ENCODE results near the gene RPL12. TPM values are rescaled to one million over a fixed set of nuclear protein-coding genes. Genes with fewer than 3 reads are reported as not detected.
A peak's percentile ranks its signal among the peaks of the same experiment; 100 is the strongest.
"Not testable (repeated sequence)": the region's sequence is repeated elsewhere in the genome, so short reads cannot be mapped to it uniquely, and the experiment has no call there.

RPL12 gene
- total RNA-seq, 2 donors from 2014 or later, result 1,789 to 1,979 TPM

DNA sequence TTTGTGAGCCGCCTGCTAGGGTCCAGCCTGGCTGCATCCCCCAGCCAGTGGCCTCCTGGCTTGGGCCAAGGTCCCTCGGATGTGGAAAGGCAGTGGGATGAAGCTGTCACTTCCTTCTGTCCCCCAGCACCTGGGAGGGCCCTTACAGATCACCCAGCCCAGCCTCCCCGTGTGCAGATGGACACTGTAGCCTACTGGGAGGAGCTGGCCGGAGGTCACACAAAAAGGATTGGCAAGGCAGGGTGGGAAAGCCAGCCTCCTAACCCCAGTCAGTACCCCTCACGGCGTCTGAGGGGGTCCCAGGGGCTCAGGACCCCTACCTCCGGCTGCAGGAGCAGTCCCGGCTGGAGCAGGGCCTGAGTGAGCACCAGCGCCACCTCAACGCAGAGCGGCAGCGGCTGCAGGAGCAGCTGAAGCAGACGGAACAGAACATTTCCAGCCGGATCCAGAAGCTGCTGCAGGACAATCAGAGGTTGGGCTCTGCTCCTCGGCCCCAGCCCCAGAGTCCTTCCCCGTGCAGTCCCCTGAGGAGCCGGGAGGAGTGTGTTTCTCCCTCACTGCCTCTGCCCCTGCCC lies 28.4 kb upstream of the RPL12 start:
- no peak for DNase-seq (ENCODE audit: low spot score in 2 of 2)
- Mint-ChIP-seq H3K27ac (no peak overlapping the region), H3K9me3 (no peaks in the 10 kb centered on the region), H3K36me3 (no peaks in the 10 kb centered on the region)
- no peak for ATAC-seq

- DNase-seq (ENCODE audit: low spot score in 2 of 2) (no peak), ATAC-seq (no peak)
- no peaks in the 10 kb centered on the region for H3K9me3 Mint-ChIP-seq
- no peak overlapping the region for H3K27ac Mint-ChIP-seq
- H3K36me3 Mint-ChIP-seq, result peaks cover 0 to 6% of the 10 kb centered on the region in 2 donors
These were observed 23.4 kb upstream of the RPL12 start for GRCh38 chr9:127474592-127474991.

- no peaks in the 10 kb centered on the region for H3K9me3 Mint-ChIP-seq
- H3K36me3 Mint-ChIP-seq, result peaks cover 0 to 6% of the 10 kb centered on the region in 2 donors
- no peak for DNase-seq (ENCODE audit: low spot score in 2 of 2)
- peak overlapping the region in 1 of 2 donors; percentile 16 for H3K27ac Mint-ChIP-seq
- no peak for ATAC-seq
These were observed 22.7 kb upstream of the RPL12 start for GRCh38 chr9:127473932-127474331.

GRCh38 chr9:127473501-127473900 lies 22.3 kb upstream of the RPL12 start:
- no peaks in the 10 kb centered on the region for H3K9me3 Mint-ChIP-seq
- H3K36me3 Mint-ChIP-seq, result peaks cover 0 to 6% of the 10 kb centered on the region in 2 donors
- H3K27ac Mint-ChIP-seq, result peak overlapping the region in 1 of 2 donors; percentile 16
- DNase-seq (ENCODE audit: low spot score in 2 of 2), result no peak
- no peak for ATAC-seq

- DNase-seq (ENCODE audit: low spot score in 2 of 2) (no peak), ATAC-seq (no peak)
- Mint-ChIP-seq H3K36me3 (peaks cover 0 to 6% of the 10 kb centered on the region in 2 donors), H3K27ac (no peak overlapping the region), H3K9me3 (no peaks in the 10 kb centered on the region)
These were observed 19.5 kb upstream of the RPL12 start for GRCh38 chr9:127470662-127471061.

GRCh38 chr9:127467621-127468020 lies 16.4 kb upstream of the RPL12 start:
- DNase-seq (ENCODE audit: low spot score in 2 of 2) (no peak), ATAC-seq (no peak)
- Mint-ChIP-seq H3K27ac (peak overlapping the region in 1 of 2 donors; percentile 4), H3K9me3 (no peaks in the 10 kb centered on the region), H3K36me3 (peaks cover 0 to 6% of the 10 kb centered on the region in 2 donors)

DNA sequence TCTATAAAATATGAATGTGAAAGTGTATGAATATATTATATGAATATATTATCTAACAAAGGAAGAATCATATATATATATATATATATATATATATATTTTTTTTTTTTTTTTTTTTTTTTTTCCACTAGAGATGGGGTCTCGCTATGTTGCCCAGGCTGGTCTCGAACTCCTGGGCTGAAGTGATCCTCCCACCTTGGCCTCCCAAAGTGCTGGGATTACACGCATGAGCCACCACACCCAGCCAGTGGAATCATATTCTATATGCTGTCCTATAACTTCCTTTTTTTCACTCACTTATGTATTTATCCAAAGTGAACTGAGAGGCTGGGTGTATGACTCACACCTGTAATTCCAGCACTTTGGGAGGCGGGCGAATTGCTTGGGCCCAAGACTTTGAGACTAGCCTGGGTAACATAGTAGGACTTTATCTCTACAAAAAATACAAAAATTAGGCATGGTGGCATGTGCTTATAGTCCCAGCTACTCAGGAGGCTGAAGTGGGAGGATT lies 15.3 kb upstream of the RPL12 start:
- not testable (repeated sequence) for H3K27ac Mint-ChIP-seq, ATAC-seq

GRCh38 chr9:127463911-127464310 lies 12.7 kb upstream of the RPL12 start:
- DNase-seq (ENCODE audit: low spot score in 2 of 2) (no peak), ATAC-seq (no peak)
- Mint-ChIP-seq H3K9me3 (no peaks in the 10 kb centered on the region), H3K36me3 (no peaks in the 10 kb centered on the region), H3K27ac (no peak overlapping the region)

More for the DNA sequence above, 15.3 kb upstream of the RPL12 start:
- H3K9me3 Mint-ChIP-seq; H3K36me3 Mint-ChIP-seq; DNase-seq (ENCODE audit: low spot score in 2 of 2): not testable (repeated sequence)

- DNase-seq (ENCODE audit: low spot score in 2 of 2) (no peak), ATAC-seq (no peak)
- no peaks in the 10 kb centered on the region for H3K9me3 Mint-ChIP-seq
- H3K36me3 Mint-ChIP-seq, result no peaks in the 10 kb centered on the region
- no peak overlapping the region for H3K27ac Mint-ChIP-seq
These were observed 12.2 kb upstream of the RPL12 start for GRCh38 chr9:127463382-127463781.

DNA sequence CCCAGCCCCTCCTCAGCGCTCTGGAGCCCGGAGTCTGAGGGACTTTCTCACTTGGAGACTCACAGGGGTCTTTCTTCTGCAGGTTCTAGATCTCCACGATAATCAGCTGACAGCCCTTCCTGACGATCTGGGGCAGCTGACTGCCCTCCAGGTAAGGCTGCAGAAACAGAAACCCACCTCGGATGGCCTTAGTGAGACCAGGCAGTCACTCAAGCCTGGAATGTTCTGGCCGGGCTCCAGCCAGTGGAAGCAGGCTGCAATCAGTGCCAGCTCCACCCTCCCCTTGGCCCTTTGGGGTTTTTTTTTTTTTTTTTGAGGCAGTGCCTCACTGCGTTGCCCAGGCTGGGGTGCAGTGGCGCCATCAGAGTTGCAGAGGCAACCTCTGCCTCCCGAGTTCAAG lies 7.7 kb upstream of the RPL12 start:
- H3K9me3 Mint-ChIP-seq, result no peaks in the 10 kb centered on the region
- no peak for ATAC-seq
- peaks cover 8 to 9% of the 10 kb centered on the region in 2 donors for H3K36me3 Mint-ChIP-seq
- no peak overlapping the region for H3K27ac Mint-ChIP-seq
- DNase-seq (ENCODE audit: low spot score in 2 of 2), result no peak

- no peak for ATAC-seq
- no peak for DNase-seq (ENCODE audit: low spot score in 2 of 2)
- Mint-ChIP-seq H3K36me3 (peaks cover 8 to 9% of the 10 kb centered on the region in 2 donors), H3K9me3 (no peaks in the 10 kb centered on the region), H3K27ac (no peak overlapping the region)
These were observed 6.1 kb upstream of the RPL12 start for GRCh38 chr9:127457191-127457878.

GRCh38 chr9:127455324-127455992 lies 4.3 kb upstream of the RPL12 start:
- peaks cover 18 to 21% of the 10 kb centered on the region in 2 donors for H3K36me3 Mint-ChIP-seq
- H3K9me3 Mint-ChIP-seq, result no peaks in the 10 kb centered on the region
- H3K27ac Mint-ChIP-seq, result no peak overlapping the region
- peak in 1 of 2 donors; percentile 42 for DNase-seq (ENCODE audit: low spot score in 2 of 2)
- no peak for ATAC-seq

- no peak for ATAC-seq
- Mint-ChIP-seq H3K27ac (peak overlapping the region; percentile 85 to 98), H3K36me3 (peaks cover 46 to 48% of the 10 kb centered on the region in 2 donors), H3K9me3 (no peaks in the 10 kb centered on the region)
- no peak for DNase-seq (ENCODE audit: low spot score in 2 of 2)
These were observed 1.5 kb upstream of the RPL12 start for GRCh38 chr9:127452691-127453090.

DNA sequence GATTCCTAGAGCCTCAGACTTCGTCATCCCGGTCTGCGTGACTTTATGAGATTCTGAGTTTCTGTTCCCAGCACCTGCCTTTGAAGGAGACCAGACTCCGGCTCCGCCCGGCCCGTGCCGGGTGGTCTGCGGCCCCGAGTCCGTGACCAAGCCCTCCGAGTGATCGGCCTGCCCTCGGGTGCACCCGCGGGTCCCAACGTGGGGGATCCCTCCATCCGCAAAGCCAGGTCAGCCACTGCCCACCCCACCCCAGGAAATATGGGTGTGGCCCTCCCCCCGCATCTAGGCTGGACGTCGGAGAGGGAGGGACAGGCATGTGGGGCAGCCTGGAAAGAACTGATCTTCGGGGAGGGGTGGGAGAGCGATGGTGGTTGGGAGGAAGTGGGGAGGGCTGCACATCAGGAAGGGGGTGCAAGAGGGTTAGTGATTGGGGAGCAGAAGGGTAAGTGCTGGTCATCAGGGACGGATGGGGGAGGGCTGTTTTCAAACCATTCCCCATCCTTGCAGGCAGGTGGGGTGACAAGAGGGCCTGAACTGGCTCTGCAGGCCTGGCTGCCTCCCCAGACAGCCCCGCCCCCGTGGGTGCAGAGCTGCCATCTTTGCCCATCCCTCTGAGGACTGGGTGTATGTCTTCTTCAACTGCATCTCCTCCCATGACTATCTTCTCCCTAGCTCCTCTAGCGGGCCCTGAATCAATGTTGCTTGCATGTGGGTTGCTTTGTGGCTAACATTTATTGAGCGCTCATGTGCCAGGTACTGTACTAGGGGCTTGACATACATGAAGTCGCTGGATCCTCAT lies 851 bp upstream of the RPL12 start:
- Mint-ChIP-seq H3K27ac (peak overlapping the region; percentile 98 to 100), H3K9me3 (no peaks in the 10 kb centered on the region), H3K36me3 (peaks cover 48 to 52% of the 10 kb centered on the region in 2 donors)
- peak; percentile 27 to 35 for ATAC-seq
- DNase-seq (ENCODE audit: low spot score in 2 of 2), result peak; percentile 59 to 63

DNA sequence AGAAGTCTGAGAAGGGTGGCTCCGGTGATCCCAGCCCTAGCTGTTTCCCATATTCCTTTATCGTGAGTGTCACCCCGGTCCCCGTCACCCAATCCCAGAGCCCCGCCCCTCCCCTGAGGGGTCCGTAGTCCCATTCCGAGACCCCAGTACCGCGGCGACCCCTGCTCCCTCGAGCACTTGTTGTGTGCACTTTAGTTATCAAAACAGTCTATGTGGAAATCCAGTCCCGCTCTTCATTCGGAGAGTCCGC lies 327 bp upstream of the RPL12 start:
- Mint-ChIP-seq H3K9me3 (no peaks in the 10 kb centered on the region), H3K27ac (peak overlapping the region; percentile 98 to 100), H3K36me3 (peaks cover 45 to 57% of the 10 kb centered on the region in 2 donors)
- ATAC-seq, result peak in 1 of 2 donors; percentile 13
- DNase-seq (ENCODE audit: low spot score in 2 of 2), result no peak

DNA sequence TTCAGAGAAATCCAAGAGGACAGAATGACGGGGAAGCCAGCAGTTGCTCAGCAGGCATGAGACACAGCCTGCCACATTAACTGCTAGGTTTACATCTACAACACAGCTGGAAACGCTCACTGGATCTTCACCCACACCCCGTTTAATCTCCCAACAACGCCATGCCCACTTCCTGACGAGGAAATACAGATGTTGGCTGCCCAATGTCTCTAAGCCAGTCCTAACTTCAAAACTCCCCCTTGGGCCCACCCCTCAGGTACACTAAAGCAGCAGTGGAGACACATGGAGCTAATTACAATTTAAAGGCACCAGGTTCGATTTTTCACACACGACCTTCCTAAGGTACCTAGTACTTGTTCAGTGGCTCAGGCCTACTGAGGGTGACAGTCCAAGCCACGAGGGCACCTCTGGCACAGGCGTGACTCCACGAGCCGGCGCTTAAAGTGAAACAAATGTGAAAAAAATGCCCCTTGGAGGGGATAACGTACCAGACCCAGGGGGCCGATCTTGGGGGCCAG lies 904 bp downstream of the RPL12 start:
- no peaks in the 10 kb centered on the region for H3K9me3 Mint-ChIP-seq
- H3K27ac Mint-ChIP-seq, result peak overlapping the region; percentile 98 to 100
- ATAC-seq (peak in 1 of 2 donors; percentile 6), DNase-seq (ENCODE audit: low spot score in 2 of 2) (no peak)
- H3K36me3 Mint-ChIP-seq, result peaks cover 46 to 62% of the 10 kb centered on the region in 2 donors
